Daoy (cell line): ENCODE measurements around the gene PIK3R6. TPM values are rescaled to one million over a fixed set of nuclear protein-coding genes. Genes with fewer than 3 reads are reported as not detected.

Source experiments
- DNase-seq: peaks from one replicate; pipeline ENCODE4 v3.0.0-alpha.2; 2015; ENCODE audit warnings: low read depth
- total RNA-seq: library from RNA; depleted of rRNA; stranded (reverse); fragments of >200 nt; shearing (Covaris generic); gene quantifications from 2 replicates; pipeline ENCODE4 v1.2.3, GENCODE V29; 2014; rRNA removed

Gene PIK3R6
- total RNA-seq: not detected in 2 replicates

GRCh38 chr17:8867361-8867981, at the start of gene PIK3R6:
TSS of gene PIK3R6 (minus strand) at chr17:8867674. CDS start at chr17:8849794, 17,880 bp downstream.
- no peak for DNase-seq

- DNase-seq: no peak
These were observed 49.0 kb upstream of the PIK3R6 start for GRCh38 chr17:8916466-8916865.

GRCh38 chr17:8914554-8914953, 47.1 kb upstream of the PIK3R6 start:
- DNase-seq: no peak

GRCh38 chr17:8913879-8914278, 46.4 kb upstream of the PIK3R6 start:
- no peak for DNase-seq

GRCh38 chr17:8913091-8913490, 45.6 kb upstream of the PIK3R6 start:
- DNase-seq: no peak

GRCh38 chr17:8912084-8912981, 44.9 kb upstream of the PIK3R6 start:
- DNase-seq: no peak

- DNase-seq: no peak
These were observed 43.6 kb upstream of the PIK3R6 start for GRCh38 chr17:8910969-8911604.

GRCh38 chr17:8909586-8910270, 42.3 kb upstream of the PIK3R6 start:
- DNase-seq: no peak

- DNase-seq: no peak
These were observed 37.9 kb upstream of the PIK3R6 start for GRCh38 chr17:8905331-8905730.

- no peak for DNase-seq
These were observed 37.2 kb upstream of the PIK3R6 start for GRCh38 chr17:8904686-8905085.

- DNase-seq: no peak
These were observed 36.7 kb upstream of the PIK3R6 start for GRCh38 chr17:8904201-8904600.

GRCh38 chr17:8900626-8901585, 33.4 kb upstream of the PIK3R6 start:
- no peak for DNase-seq

GRCh38 chr17:8900207-8900606, 32.7 kb upstream of the PIK3R6 start:
- DNase-seq: no peak

GRCh38 chr17:8898636-8899035, 31.2 kb upstream of the PIK3R6 start:
- no peak for DNase-seq

- DNase-seq: no peak
These were observed 30.7 kb upstream of the PIK3R6 start for GRCh38 chr17:8898126-8898525.

- no peak for DNase-seq
These were observed 29.5 kb upstream of the PIK3R6 start for GRCh38 chr17:8896641-8897635.

GRCh38 chr17:8896087-8896486, 28.6 kb upstream of the PIK3R6 start:
- DNase-seq: no peak

GRCh38 chr17:8894673-8895578, 27.5 kb upstream of the PIK3R6 start:
- DNase-seq: peak; percentile 58
